ENCODE results near the gene FSTL3.

The FSTL3 gene

GRCh38 chr19:641702-642101 lies 34.5 kb upstream of the FSTL3 start:
- FAIRE-seq: no peak
- TF ChIP-seq CTCF (IDR thresholded peaks at IDR 0.05; ENCODE audit: insufficient read depth, missing control alignments): no peak

GRCh38 chr19:642767-643727 lies 33.1 kb upstream of the FSTL3 start:
- no peak for TF ChIP-seq CTCF (IDR thresholded peaks at IDR 0.05; ENCODE audit: insufficient read depth, missing control alignments)
- no peak for FAIRE-seq

More at GRCh38 chr19:641702-642101, 34.5 kb upstream of the FSTL3 start:
- DNase-seq (ENCODE audit: insufficient read length, low spot score): no peak

GRCh38 chr19:643736-644135 lies 32.5 kb upstream of the FSTL3 start:
- no peak for TF ChIP-seq CTCF (IDR thresholded peaks at IDR 0.05; ENCODE audit: insufficient read depth, missing control alignments)
- DNase-seq (ENCODE audit: insufficient read length, low spot score) (no peak), FAIRE-seq (no peak)

More at GRCh38 chr19:642767-643727, 33.1 kb upstream of the FSTL3 start:
- DNase-seq (ENCODE audit: insufficient read length, low spot score): no peak

- TF ChIP-seq CTCF (IDR thresholded peaks at IDR 0.05; ENCODE audit: insufficient read depth, missing control alignments): no peak
- FAIRE-seq (no peak), DNase-seq (ENCODE audit: insufficient read length, low spot score) (no peak)
Measured at GRCh38 chr19:644363-644762, 31.8 kb upstream of the FSTL3 start.

GRCh38 chr19:644789-645188 lies 31.4 kb upstream of the FSTL3 start:
- no peak for TF ChIP-seq CTCF (IDR thresholded peaks at IDR 0.05; ENCODE audit: insufficient read depth, missing control alignments)
- DNase-seq (ENCODE audit: insufficient read length, low spot score): no peak
- no peak for FAIRE-seq

GRCh38 chr19:645912-646778 lies 30.0 kb upstream of the FSTL3 start:
- FAIRE-seq: no peak
- DNase-seq (ENCODE audit: insufficient read length, low spot score): no peak
- no peak for TF ChIP-seq CTCF (IDR thresholded peaks at IDR 0.05; ENCODE audit: insufficient read depth, missing control alignments)
